Neural crest cell (in vitro differentiated cells): ENCODE results near the gene CISTR. TPM values are rescaled to one million over a fixed set of nuclear protein-coding genes. Genes with fewer than 3 reads are reported as not detected.
A peak's percentile ranks its signal among the peaks of the same experiment; 100 is the strongest.
"Not testable (repeated sequence)": the region's sequence is repeated elsewhere in the genome, so short reads cannot be mapped to it uniquely, and the experiment has no call there.

Experiments used
- DNase-seq: peaks from one replicate; pipeline ENCODE4 v3.0.0; 2021; ENCODE audit warnings: low read depth, mixed read lengths, low spot score
- H3K27ac Mint-ChIP-seq: one replicate; pipeline ENCODE4 v1.8.0; 2021; ENCODE audit warnings: mild to moderate bottlenecking, mixed read lengths; ENCODE audit not compliant: unreplicated experiment
- H3K27me3 Mint-ChIP-seq: 2 replicates; pipeline ENCODE4 v1.8.0; 2021; ENCODE audit warnings: low read depth, mild to moderate bottlenecking, mixed read lengths
- H3K36me3 Mint-ChIP-seq: 2 replicates; pipeline ENCODE4 v1.8.0; 2021; ENCODE audit warnings: low read depth, mild to moderate bottlenecking, mixed read lengths
- H3K4me1 Mint-ChIP-seq: 2 replicates; pipeline ENCODE4 v1.8.0; 2021; ENCODE audit warnings: mixed read lengths
- H3K4me3 Mint-ChIP-seq: one replicate; pipeline ENCODE4 v1.8.0; 2021; ENCODE audit warnings: mild to moderate bottlenecking, mixed read lengths
- H3K9me3 Mint-ChIP-seq: 2 replicates; pipeline ENCODE4 v1.8.0; 2021; ENCODE audit warnings: mixed read lengths
- CTCF ChIP-seq: fragments of 200-600 bp; sonication (generic); conservative IDR thresholded peaks from 2 replicates; pipeline ENCODE4 v1.5.0; 2021; ENCODE audit warnings: antibody characterized with exemption, mild to moderate bottlenecking
- total RNA-seq: library from RNA; stranded (reverse); gene quantifications from 2 replicates; pipeline ENCODE4 v1.2.1, GENCODE V29; 2021

The CISTR gene
- total RNA-seq, 1 donor from 2014 or later = 0.61 TPM

DNA sequence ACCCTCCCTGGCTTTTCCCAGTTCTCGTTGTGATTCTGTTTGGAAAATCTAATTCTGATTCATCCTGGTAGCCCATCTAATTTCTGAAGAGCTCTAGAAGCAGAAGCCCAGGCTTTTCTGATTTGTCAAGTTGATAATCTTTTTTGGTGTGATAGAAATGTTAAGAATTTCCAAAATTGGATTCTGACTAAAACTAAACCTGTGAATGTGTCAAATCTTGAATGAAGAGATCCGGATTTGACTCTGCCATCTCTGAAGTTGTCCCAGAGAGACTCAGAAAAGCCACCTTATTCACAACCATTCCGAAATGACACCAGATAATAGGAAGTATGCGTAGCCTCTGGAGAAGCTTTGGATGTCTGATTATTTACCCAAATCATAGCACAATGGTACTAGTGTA is 12.8 kb upstream of the CISTR start:
- no peak for TF ChIP-seq CTCF
- H3K4me3 Mint-ChIP-seq = no peak overlapping the region
- DNase-seq = no peak
- no peaks in the 10 kb centered on the region for H3K9me3 Mint-ChIP-seq
- H3K27me3 Mint-ChIP-seq = peaks cover 96% of the 10 kb centered on the region
- H3K27ac Mint-ChIP-seq = no peak overlapping the region
- no peaks in the 10 kb centered on the region for H3K4me1 Mint-ChIP-seq
- H3K36me3 Mint-ChIP-seq = no peaks in the 10 kb centered on the region

- H3K9me3 Mint-ChIP-seq, H3K36me3 Mint-ChIP-seq, H3K27ac Mint-ChIP-seq, DNase-seq, H3K4me3 Mint-ChIP-seq: not testable (repeated sequence)
- Mint-ChIP-seq H3K4me1 (peaks cover 11% of the 10 kb centered on the region), H3K27me3 (peaks cover 97% of the 10 kb centered on the region)
Measured at GRCh38 chr12:53762793-53763192, 11.0 kb upstream of the CISTR start.

GRCh38 chr12:53761306-53761705 is 9.5 kb upstream of the CISTR start:
- no peaks in the 10 kb centered on the region for H3K9me3 Mint-ChIP-seq
- no peaks in the 10 kb centered on the region for H3K36me3 Mint-ChIP-seq
- DNase-seq = no peak
- peaks cover 22% of the 10 kb centered on the region for H3K4me1 Mint-ChIP-seq
- peaks cover 88% of the 10 kb centered on the region for H3K27me3 Mint-ChIP-seq
- no peak for TF ChIP-seq CTCF
- no peak overlapping the region for H3K27ac Mint-ChIP-seq
- H3K4me3 Mint-ChIP-seq = no peak overlapping the region

- Mint-ChIP-seq H3K27me3 (peaks cover 79% of the 10 kb centered on the region), H3K4me1 (peaks cover 33% of the 10 kb centered on the region), H3K9me3 (no peaks in the 10 kb centered on the region), H3K27ac (no peak overlapping the region), H3K4me3 (peak overlapping the region; percentile 35), H3K36me3 (no peaks in the 10 kb centered on the region)
- no peak for TF ChIP-seq CTCF
- no peak for DNase-seq
Measured at GRCh38 chr12:53759261-53759660, 7.5 kb upstream of the CISTR start.

DNA sequence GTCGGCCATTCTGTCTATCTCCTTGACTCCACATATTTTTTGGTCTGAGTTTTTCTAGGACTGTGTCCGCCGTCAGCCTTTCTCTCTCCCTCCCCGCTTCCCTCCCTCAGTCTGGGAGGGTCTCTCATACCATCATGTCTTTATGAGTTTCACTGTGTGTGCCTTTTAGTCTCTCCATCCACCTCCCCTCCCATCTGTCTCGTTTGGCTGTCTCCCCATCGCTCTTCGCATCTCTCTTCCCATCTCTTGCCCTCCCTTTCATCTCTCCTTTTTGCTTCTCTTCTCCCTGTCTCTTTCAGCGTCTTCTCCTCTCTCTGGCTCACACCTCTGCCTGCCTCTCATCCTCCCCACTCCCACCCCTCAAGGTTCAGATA is 6.9 kb upstream of the CISTR start:
- TF ChIP-seq CTCF = no peak
- no peak for DNase-seq
- Mint-ChIP-seq H3K4me1 (peaks cover 33% of the 10 kb centered on the region), H3K27ac (no peak overlapping the region), H3K27me3 (peaks cover 73% of the 10 kb centered on the region), H3K36me3 (no peaks in the 10 kb centered on the region), H3K4me3 (no peak overlapping the region), H3K9me3 (no peaks in the 10 kb centered on the region)

- no peak for TF ChIP-seq CTCF
- Mint-ChIP-seq H3K36me3 (no peaks in the 10 kb centered on the region), H3K4me1 (peaks cover 33% of the 10 kb centered on the region), H3K27me3 (peaks cover 68% of the 10 kb centered on the region), H3K9me3 (no peaks in the 10 kb centered on the region), H3K4me3 (no peak overlapping the region), H3K27ac (no peak overlapping the region)
- DNase-seq = no peak
Measured at GRCh38 chr12:53758081-53758729, 6.4 kb upstream of the CISTR start.
